ENCODE results near the gene PEPD. TPM values are rescaled to one million over a fixed set of nuclear protein-coding genes. Genes with fewer than 3 reads are reported as not detected.
A peak's percentile ranks its signal among the peaks of the same experiment; 100 is the strongest.

PEPD gene
- polyA plus RNA-seq, 3 donors = 61.5 to 218 (median 171) TPM

GRCh38 chr19:33348301-33349010 lies 173.1 kb downstream of the PEPD start:
- Histone ChIP-seq H3K4me2 (replicated peaks; ENCODE audit: extremely low read depth, low read length, poor library complexity, severe bottlenecking) (no peak overlapping the region), H3K27ac (ENCODE audit: low read depth in 1 of 2, low read length in 2 of 2) (no peak overlapping the region), H2AFZ (ENCODE audit: insufficient read depth, low read depth, low read length, poor library complexity, severe bottlenecking) (no peak overlapping the region), H3K36me3 (replicated peaks in 1 of 2; ENCODE audit: control insufficient read depth in 1 of 2, insufficient read depth in 2 of 2, low read length in 2 of 2) (no peaks in the 10 kb centered on the region), H3K4me3 (replicated peaks in 1 of 3; ENCODE audit: low read depth in 2 of 3, low read length in 3 of 3) (no peak overlapping the region), H4K20me1 (ENCODE audit: insufficient read depth, low read length) (no peaks in the 10 kb centered on the region), H3K9ac (ENCODE audit: insufficient read depth, low read length, poor library complexity, severe bottlenecking) (no peak overlapping the region), H3K27me3 (ENCODE audit: control insufficient read depth in 2 of 2, insufficient read depth in 2 of 2, low read length in 2 of 2) (peaks cover 0 to 9% of the 10 kb centered on the region in 2 donors), H3K9me3 (replicated peaks in 1 of 2; ENCODE audit: control insufficient read depth in 1 of 2, insufficient read depth in 1 of 2, low read length in 2 of 2) (no peaks in the 10 kb centered on the region), H3K79me2 (ENCODE audit: insufficient read depth, low read length) (no peaks in the 10 kb centered on the region), H3K4me1 (ENCODE audit: control insufficient read depth in 1 of 2, insufficient read depth in 2 of 2, low read length in 2 of 2) (no peaks in the 10 kb centered on the region)
- peak overlapping the region in 1 of 2 donors; percentile 26 for H3K4me3 Mint-ChIP-seq
- H3K36me3 Mint-ChIP-seq = no peaks in the 10 kb centered on the region
- peaks cover 0 to 11% (median 0%) of the 10 kb centered on the region in 7 donors for H3K9me3 Mint-ChIP-seq
- intact Hi-C loops (cut with micrococcal nuclease) = no loop called here
- no peak for DNase-seq
- peaks cover 7% of the 10 kb centered on the region for H3K4me1 Mint-ChIP-seq
- TF ChIP-seq CTCF (IDR thresholded peaks at IDR 0.05) = no peak
- WGBS (ENCODE audit: insufficient coverage) = 52% methylated on average over 6 of the region's 12 CpGs
- H3K27me3 Mint-ChIP-seq (ENCODE audit: low read depth in 3 of 3) = peaks cover 11 to 36% (median 33%) of the 10 kb centered on the region in 3 donors
- H3K27ac Mint-ChIP-seq = no peak overlapping the region

DNA sequence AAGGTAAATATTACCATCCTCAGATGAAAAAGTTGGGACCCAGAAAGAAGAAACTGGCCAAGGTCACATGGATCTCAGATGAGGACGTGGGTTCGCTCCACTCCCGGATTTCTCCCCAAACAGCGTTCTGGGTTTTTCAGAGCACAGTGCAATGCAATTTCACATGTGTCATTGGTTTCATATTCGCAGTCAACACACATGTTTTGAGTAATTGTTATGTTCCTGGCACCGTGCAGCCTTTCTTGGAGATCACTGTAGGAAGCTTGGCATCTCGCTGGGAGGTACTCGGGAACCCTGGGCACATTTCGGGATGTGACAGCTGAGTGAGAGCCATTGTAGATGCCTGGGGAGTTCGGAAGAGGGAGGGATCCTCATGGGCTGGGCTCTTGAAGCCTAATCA lies 174.3 kb downstream of the PEPD start:
- H3K27me3 ChIP-seq (ENCODE audit: control insufficient read depth in 2 of 2, insufficient read depth in 2 of 2, low read length in 2 of 2) = peaks cover 0 to 9% of the 10 kb centered on the region in 2 donors
- H3K4me1 ChIP-seq (ENCODE audit: control insufficient read depth in 1 of 2, insufficient read depth in 2 of 2, low read length in 2 of 2) = no peaks in the 10 kb centered on the region
- 96% methylated on average over 10 of the region's 10 CpGs for WGBS (ENCODE audit: insufficient coverage)
- no peak overlapping the region for H3K9ac ChIP-seq (ENCODE audit: insufficient read depth, low read length, poor library complexity, severe bottlenecking)
- H3K4me2 ChIP-seq (replicated peaks; ENCODE audit: extremely low read depth, low read length, poor library complexity, severe bottlenecking) = no peak overlapping the region
- Mint-ChIP-seq H3K4me1 (peaks cover 10% of the 10 kb centered on the region), H3K4me3 (no peak overlapping the region), H3K27ac (no peak overlapping the region), H3K27me3 (ENCODE audit: low read depth in 3 of 3) (peaks cover 11 to 38% (median 32%) of the 10 kb centered on the region in 3 donors), H3K9me3 (peaks cover 0 to 11% (median 0%) of the 10 kb centered on the region in 7 donors), H3K36me3 (no peaks in the 10 kb centered on the region)
- H3K4me3 ChIP-seq (replicated peaks in 1 of 3; ENCODE audit: low read depth in 2 of 3, low read length in 3 of 3) = no peak overlapping the region
- intact Hi-C loops (cut with micrococcal nuclease) = no loop called here
- no peak for TF ChIP-seq CTCF (IDR thresholded peaks at IDR 0.05)
- H4K20me1 ChIP-seq (ENCODE audit: insufficient read depth, low read length) = no peaks in the 10 kb centered on the region
- H3K9me3 ChIP-seq (replicated peaks in 1 of 2; ENCODE audit: control insufficient read depth in 1 of 2, insufficient read depth in 1 of 2, low read length in 2 of 2) = no peaks in the 10 kb centered on the region
- DNase-seq = no peak
- no peaks in the 10 kb centered on the region for H3K36me3 ChIP-seq (replicated peaks in 1 of 2; ENCODE audit: control insufficient read depth in 1 of 2, insufficient read depth in 2 of 2, low read length in 2 of 2)
- H2AFZ ChIP-seq (ENCODE audit: insufficient read depth, low read depth, low read length, poor library complexity, severe bottlenecking) = no peak overlapping the region
- no peak overlapping the region for H3K27ac ChIP-seq (ENCODE audit: low read depth in 1 of 2, low read length in 2 of 2)
- no peaks in the 10 kb centered on the region for H3K79me2 ChIP-seq (ENCODE audit: insufficient read depth, low read length)
